ENCODE measurements around the gene TMOD1. TPM values are rescaled to one million over a fixed set of nuclear protein-coding genes. Genes with fewer than 3 reads are reported as not detected.

The TMOD1 gene
- total and polyA plus RNA-seq, 2 donors (not counting 1 experiment from before 2014, with no cell fraction given) = 0.98 to 4.0 TPM

- Histone ChIP-seq H3K4me1 (ENCODE audit: control insufficient read depth, extremely low read depth, insufficient read depth, low read length) (no peaks in the 10 kb centered on the region), H3K4me2 (ENCODE audit: extremely low read depth, insufficient read depth, low read length) (no peak overlapping the region), H3K9me3 (ENCODE audit: control insufficient read depth, insufficient read depth, low read depth, low read length) (no peaks in the 10 kb centered on the region), H2AFZ (ENCODE audit: low read length) (no peak overlapping the region), H4K20me1 (ENCODE audit: control insufficient read depth, extremely low read depth, insufficient read depth, low read length) (no peaks in the 10 kb centered on the region), H3K4me3 (replicated peaks in 1 of 4; ENCODE audit: control extremely low read depth in 1 of 4, insufficient read depth in 1 of 4, low read depth in 3 of 4, low read length in 4 of 4) (no peak overlapping the region), H3K36me3 (ENCODE audit: control insufficient read depth, insufficient read depth, low read length) (no peaks in the 10 kb centered on the region), H3K27ac (ENCODE audit: insufficient read depth, low read length) (no peak overlapping the region), H3K27me3 (ENCODE audit: control insufficient read depth, insufficient read depth, low read length) (no peaks in the 10 kb centered on the region), H3K79me2 (ENCODE audit: control insufficient read depth, insufficient read depth, low read length) (no peaks in the 10 kb centered on the region), H3K9ac (ENCODE audit: insufficient read depth, low read length) (no peak overlapping the region)
- no peak for DNase-seq (ENCODE audit: low read depth in 2 of 2)
- TF ChIP-seq CTCF (conservative IDR thresholded peaks at IDR 0.05 in 1 of 2, IDR thresholded peaks at IDR 0.05 in 1 of 2; ENCODE audit: low read depth in 1 of 2, low read length in 2 of 2) (no peak), EZH2 (IDR thresholded peaks at IDR 0.05; ENCODE audit: low read length, missing control alignments) (no peak)
Observed at GRCh38 chr9:97480174-97480573, 21.3 kb upstream of the TMOD1 start.

GRCh38 chr9:97480749-97481148 is 20.7 kb upstream of the TMOD1 start:
- Histone ChIP-seq H3K27ac (ENCODE audit: insufficient read depth, low read length) (no peak overlapping the region), H3K36me3 (ENCODE audit: control insufficient read depth, insufficient read depth, low read length) (no peaks in the 10 kb centered on the region), H3K4me1 (ENCODE audit: control insufficient read depth, extremely low read depth, insufficient read depth, low read length) (no peaks in the 10 kb centered on the region), H3K4me3 (replicated peaks in 1 of 4; ENCODE audit: control extremely low read depth in 1 of 4, insufficient read depth in 1 of 4, low read depth in 3 of 4, low read length in 4 of 4) (no peak overlapping the region), H3K27me3 (ENCODE audit: control insufficient read depth, insufficient read depth, low read length) (no peaks in the 10 kb centered on the region), H4K20me1 (ENCODE audit: control insufficient read depth, extremely low read depth, insufficient read depth, low read length) (no peaks in the 10 kb centered on the region), H3K4me2 (ENCODE audit: extremely low read depth, insufficient read depth, low read length) (no peak overlapping the region), H3K9ac (ENCODE audit: insufficient read depth, low read length) (no peak overlapping the region), H3K9me3 (ENCODE audit: control insufficient read depth, insufficient read depth, low read depth, low read length) (no peaks in the 10 kb centered on the region), H2AFZ (ENCODE audit: low read length) (no peak overlapping the region), H3K79me2 (ENCODE audit: control insufficient read depth, insufficient read depth, low read length) (no peaks in the 10 kb centered on the region)
- DNase-seq (ENCODE audit: low read depth in 2 of 2) = no peak
- TF ChIP-seq EZH2 (IDR thresholded peaks at IDR 0.05; ENCODE audit: low read length, missing control alignments) (no peak), CTCF (conservative IDR thresholded peaks at IDR 0.05 in 1 of 2, IDR thresholded peaks at IDR 0.05 in 1 of 2; ENCODE audit: low read depth in 1 of 2, low read length in 2 of 2) (no peak)

- DNase-seq (ENCODE audit: low read depth in 2 of 2) = no peak
- TF ChIP-seq EZH2 (IDR thresholded peaks at IDR 0.05; ENCODE audit: low read length, missing control alignments) (no peak), CTCF (conservative IDR thresholded peaks at IDR 0.05 in 1 of 2, IDR thresholded peaks at IDR 0.05 in 1 of 2; ENCODE audit: low read depth in 1 of 2, low read length in 2 of 2) (no peak)
- H3K4me3 ChIP-seq (replicated peaks in 1 of 4; ENCODE audit: control extremely low read depth in 1 of 4, insufficient read depth in 1 of 4, low read depth in 3 of 4, low read length in 4 of 4) = no peak overlapping the region
- no peaks in the 10 kb centered on the region for H4K20me1 ChIP-seq (ENCODE audit: control insufficient read depth, extremely low read depth, insufficient read depth, low read length)
- no peak overlapping the region for H3K27ac ChIP-seq (ENCODE audit: insufficient read depth, low read length)
- no peaks in the 10 kb centered on the region for H3K9me3 ChIP-seq (ENCODE audit: control insufficient read depth, insufficient read depth, low read depth, low read length)
- no peaks in the 10 kb centered on the region for H3K79me2 ChIP-seq (ENCODE audit: control insufficient read depth, insufficient read depth, low read length)
- H2AFZ ChIP-seq (ENCODE audit: low read length) = no peak overlapping the region
- no peaks in the 10 kb centered on the region for H3K36me3 ChIP-seq (ENCODE audit: control insufficient read depth, insufficient read depth, low read length)
- no peak overlapping the region for H3K9ac ChIP-seq (ENCODE audit: insufficient read depth, low read length)
- H3K4me1 ChIP-seq (ENCODE audit: control insufficient read depth, extremely low read depth, insufficient read depth, low read length) = no peaks in the 10 kb centered on the region
- H3K27me3 ChIP-seq (ENCODE audit: control insufficient read depth, insufficient read depth, low read length) = no peaks in the 10 kb centered on the region
- no peak overlapping the region for H3K4me2 ChIP-seq (ENCODE audit: extremely low read depth, insufficient read depth, low read length)
Observed at GRCh38 chr9:97484134-97484533, 17.3 kb upstream of the TMOD1 start.

Data from fibroblast of lung (primary cell).